Caki2 (cell line): Measurements from ENCODE around the gene ETNK1. TPM values are rescaled to one million over a fixed set of nuclear protein-coding genes. Genes with fewer than 3 reads are reported as not detected.
A peak's percentile ranks its signal among the peaks of the same experiment; 100 is the strongest.

Experiments
- DNase-seq: peaks from one replicate; pipeline ENCODE4 v3.0.0-alpha.2; 2015; ENCODE audit warnings: low read depth
- in situ Hi-C: cut with HindIII; loops from 2 replicates; pipeline ENCODE4 v1.10.0; 2016; ENCODE audit warnings: low sequenced_read_pairs, low pct_unique_long_range_greater_than_20kb, mixed read lengths
- total RNA-seq: library from RNA; depleted of rRNA; stranded (reverse); fragments of >200 nt; shearing (Covaris generic); gene quantifications from 2 replicates; pipeline ENCODE4 v1.2.3, GENCODE V29; 2014; ENCODE audit warnings: low replicate concordance

ETNK1 gene
- total RNA-seq, 1 experiment from 2014 or later, result 7.3 TPM

DNA sequence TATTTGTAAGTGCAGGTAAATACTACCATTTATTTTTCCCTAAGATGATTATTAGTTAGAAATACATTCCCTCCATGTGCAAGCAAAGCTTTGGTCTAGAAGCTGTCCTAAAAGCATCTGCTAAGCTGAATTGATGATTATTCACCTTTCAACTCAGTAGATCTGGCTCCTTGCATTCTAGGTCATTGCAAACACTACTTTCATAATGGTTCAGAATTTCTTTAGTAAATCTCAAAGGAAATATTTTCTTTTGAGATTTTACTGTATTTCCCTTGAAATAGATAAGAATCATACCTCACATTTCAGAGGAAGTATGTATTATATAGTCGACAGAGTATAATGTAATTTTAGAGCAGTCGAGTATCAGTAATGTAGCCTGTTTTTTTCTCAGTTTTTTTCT is 2.4 kb downstream of the ETNK1 start:
- no peak for DNase-seq
- in situ Hi-C loops, result no loop called here

DNA sequence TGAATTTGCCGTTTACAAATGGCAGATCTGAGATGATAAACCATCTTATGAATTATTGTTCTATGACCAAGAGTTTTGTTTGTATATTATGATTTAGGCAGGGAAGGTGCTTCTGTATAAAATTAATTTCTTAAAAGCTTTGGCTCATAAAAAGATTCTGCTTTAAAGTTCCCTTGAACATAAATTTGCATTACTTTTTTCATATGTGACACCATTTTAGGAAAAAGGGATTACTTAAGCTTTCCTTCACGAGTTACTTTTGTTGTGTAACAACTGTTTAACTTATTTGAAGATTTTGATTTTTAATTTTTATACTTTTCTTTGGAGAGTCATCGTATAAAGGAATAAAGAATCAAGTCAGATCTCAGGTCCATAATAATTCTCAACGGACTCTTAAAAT is 3.3 kb downstream of the ETNK1 start:
- in situ Hi-C loops, result no loop called here
- no peak for DNase-seq

DNA sequence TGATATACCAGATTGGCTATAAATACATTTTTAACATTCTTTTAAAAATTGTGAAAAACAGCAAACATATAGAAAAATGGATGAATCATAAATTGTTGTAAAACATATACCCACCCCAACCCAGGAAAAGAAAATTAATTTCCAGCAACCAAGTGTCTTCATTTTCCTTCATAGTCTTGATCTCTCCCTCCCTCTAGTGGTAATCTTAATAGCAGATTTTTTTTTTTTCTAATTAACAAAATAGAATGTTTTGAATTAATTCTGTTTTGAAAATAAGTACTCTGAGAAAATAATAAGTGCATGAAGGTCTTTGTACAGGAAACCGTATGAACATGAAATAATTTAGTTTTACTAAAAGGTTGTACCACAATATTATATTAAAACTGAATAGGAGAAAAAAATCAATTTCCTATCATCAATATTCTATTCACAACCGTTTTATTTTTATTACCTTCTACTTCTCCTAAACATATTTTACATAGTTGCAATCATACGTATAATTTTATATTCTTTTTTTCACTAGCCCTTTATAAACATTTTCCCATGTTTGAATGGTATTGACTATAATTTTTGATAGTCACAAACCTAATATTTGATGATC is 7.0 kb downstream of the ETNK1 start:
- peak; percentile 17 for DNase-seq
- in situ Hi-C loops, result no loop called here

DNA sequence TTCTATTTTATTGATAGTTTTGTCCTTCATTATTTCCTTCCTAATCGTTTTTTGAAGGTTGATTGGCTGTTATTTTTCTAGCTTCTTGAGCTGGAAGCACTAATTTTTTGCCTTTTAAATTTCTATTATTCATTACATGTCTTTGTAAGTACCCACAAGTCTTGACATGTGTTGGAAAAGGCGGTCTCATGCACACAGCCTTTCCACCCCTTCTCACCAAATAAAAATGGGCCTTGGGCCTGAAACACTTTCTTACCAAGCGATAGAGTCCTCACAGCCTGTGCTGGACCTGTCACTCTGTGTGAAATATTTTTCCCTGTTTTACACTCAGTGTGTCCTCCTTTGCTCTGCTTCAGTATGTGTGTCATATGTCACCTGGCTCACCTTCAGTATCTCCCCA is 9.9 kb downstream of the ETNK1 start:
- DNase-seq, result no peak
- in situ Hi-C loops, result no loop called here

DNA sequence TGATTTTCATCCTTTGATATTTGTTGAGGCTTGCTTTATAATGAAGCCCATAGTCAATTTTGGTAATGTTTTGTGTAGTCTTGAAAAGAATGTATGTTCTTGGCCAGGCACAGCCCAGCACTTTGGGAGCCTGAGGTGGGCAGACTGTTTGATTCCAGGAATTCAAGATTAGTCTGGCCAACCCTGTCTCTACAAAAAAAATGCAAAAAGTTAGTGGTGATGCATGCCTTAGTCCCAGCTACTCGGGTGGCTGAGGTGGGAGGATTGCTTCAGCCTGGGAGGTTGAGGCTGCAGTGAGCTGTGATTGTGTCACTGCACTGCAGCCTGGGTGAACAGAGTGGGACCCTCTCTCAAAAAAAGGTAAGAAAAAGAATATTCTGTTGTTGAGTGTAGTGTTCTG is 10.8 kb downstream of the ETNK1 start:
- in situ Hi-C loops, result no loop called here
- DNase-seq, result no peak

- DNase-seq, result no peak
- in situ Hi-C loops, result no loop called here
Observed at GRCh38 chr12:22640851-22641250, 15.9 kb downstream of the ETNK1 start.

DNA sequence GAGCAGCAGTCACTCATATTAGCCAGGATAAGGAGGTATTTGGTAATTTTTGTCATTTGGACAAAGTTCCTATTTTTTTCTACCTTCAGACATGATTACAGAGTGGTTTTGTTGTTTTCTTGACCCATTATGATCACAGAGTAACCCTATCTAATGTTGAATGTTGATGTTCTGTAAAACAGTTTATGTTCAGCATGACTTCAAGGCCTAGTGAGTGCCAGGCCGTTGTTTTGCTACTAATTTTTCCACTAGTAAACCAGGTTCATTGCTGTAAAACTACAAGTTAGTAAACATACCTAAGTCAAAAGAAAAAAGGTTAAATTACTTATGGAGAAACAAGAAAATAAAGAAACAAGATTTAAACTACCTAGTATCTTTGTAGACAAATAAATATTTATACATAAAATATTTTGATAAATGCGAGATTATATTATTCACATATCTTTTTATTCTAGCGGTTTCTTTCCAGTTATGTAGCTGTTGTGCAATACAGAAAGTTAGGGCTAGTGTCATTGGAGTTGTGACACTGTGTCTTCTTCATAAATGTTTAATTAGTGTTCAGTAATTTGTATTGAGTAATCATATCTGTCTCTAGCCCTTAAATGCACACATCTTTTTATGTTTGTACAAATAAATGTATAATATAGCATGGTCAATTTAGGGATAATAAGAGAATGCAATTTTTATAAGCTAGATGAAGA is 16.5 kb downstream of the ETNK1 start:
- in situ Hi-C loops, result no loop called here
- DNase-seq, result no peak

- no peak for DNase-seq
- in situ Hi-C loops, result no loop called here
Observed at GRCh38 chr12:22648668-22649067, 23.7 kb downstream of the ETNK1 start.

- in situ Hi-C loops, result no loop called here
- no peak for DNase-seq
Observed at GRCh38 chr12:22653075-22653474, 28.1 kb downstream of the ETNK1 start.

- no peak for DNase-seq
- in situ Hi-C loops, result no loop called here
Observed at GRCh38 chr12:22653791-22654190, 28.8 kb downstream of the ETNK1 start.

DNA sequence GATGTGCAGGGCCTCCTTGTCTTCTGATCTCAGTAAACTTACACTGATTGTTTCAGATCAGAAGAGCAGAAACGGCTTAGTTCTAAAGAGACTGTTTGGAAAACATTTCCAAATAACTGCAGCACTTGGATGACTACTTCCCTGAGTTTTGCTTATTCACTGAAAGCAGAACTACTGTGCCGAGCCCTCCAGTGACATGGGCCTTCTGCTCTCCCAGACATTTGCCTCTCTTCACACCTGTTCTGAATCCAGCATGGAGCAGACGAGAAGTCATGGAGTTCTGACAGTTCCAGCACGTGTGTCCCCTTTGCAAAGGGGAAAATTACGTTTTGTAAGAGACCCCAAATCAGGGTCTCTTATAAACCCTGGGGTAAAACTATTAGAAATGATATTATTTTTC is 31.4 kb downstream of the ETNK1 start:
- no peak for DNase-seq
- in situ Hi-C loops, result no loop called here

DNA sequence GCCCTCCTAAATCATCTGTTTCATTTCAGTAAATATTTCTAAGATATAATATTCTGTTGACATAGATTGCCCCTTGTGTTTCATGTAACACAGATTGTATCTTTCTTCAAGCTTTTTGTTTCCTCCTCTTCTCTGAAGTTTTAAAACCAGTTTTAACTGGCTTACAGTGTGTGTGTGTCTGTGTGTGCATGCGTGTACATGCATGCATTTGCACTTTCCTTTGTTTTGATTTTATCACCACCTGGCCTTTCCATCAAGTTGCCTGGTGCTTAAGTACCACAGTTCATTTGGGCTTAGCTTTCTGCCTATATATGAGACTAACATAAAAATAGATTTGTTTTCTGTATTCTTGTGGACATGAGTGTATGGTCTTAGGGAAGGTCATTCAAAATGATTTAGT is 31.9 kb downstream of the ETNK1 start:
- in situ Hi-C loops, result no loop called here
- no peak for DNase-seq

DNA sequence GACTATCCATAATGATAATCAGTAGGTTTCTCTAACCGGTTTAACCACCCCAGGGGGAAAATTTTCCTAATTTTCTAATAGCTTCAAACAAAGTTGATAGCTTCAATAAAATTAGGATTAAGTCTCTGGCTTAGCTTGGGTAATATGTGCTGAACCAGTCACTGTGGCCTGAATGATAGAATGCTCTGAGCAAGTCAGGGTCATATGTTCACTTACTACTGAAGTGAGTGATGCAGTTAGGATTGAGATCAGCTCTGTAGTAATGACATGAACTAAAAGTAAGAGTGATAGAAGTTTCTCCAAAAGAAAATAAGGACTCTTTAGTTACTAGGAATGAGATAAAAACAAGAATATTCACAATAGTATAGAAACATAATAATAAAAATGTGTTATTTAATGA is 32.6 kb downstream of the ETNK1 start:
- no peak for DNase-seq
- in situ Hi-C loops, result no loop called here

- in situ Hi-C loops, result no loop called here
- peak; percentile 3 for DNase-seq
Observed at GRCh38 chr12:22658214-22658613, 33.2 kb downstream of the ETNK1 start.

GRCh38 chr12:22662356-22662755 is 37.4 kb downstream of the ETNK1 start:
- in situ Hi-C loops, result no loop called here
- no peak for DNase-seq

DNA sequence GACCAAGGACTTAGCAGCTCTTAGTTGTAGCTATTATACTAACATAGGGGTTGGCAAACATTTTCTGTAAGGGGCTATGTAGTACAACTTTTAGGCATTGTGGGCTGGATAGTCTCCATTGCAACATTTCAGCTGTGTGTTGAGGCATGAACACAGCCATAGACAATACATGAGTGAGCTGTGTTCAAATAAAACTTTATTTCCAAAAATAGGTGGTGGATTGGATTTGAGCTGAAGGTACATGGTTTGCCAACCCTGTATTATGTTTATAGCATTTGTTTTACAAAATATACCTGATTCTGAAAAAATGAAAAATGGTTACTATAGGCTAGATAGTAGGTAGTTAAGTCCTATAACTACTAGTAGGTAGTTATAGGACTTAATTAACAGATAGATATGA is 40.5 kb downstream of the ETNK1 start:
- DNase-seq, result no peak
- in situ Hi-C loops, result no loop called here

GRCh38 chr12:22667122-22667521 is 42.2 kb downstream of the ETNK1 start:
- DNase-seq, result no peak
- in situ Hi-C loops, result no loop called here

DNA sequence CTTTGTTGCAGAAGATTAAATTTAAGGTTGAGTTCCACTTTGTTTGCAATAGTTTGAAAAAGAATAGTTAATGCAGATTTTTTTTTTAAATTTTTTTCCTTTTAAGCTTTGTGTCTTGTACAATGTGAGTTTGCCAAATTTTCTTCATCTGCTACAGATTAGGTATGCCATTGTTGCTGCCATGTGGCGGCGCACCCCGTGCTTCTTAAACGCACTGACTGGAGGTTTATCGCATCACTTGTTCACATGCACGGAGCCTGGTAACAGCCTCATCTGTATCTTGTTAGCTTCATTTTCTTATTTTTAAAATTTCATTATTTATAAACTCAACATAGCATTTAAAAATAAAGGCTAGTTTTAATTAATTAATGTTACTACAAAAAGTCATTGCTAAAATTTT is 43.5 kb downstream of the ETNK1 start:
- no peak for DNase-seq
- in situ Hi-C loops, result no loop called here

DNA sequence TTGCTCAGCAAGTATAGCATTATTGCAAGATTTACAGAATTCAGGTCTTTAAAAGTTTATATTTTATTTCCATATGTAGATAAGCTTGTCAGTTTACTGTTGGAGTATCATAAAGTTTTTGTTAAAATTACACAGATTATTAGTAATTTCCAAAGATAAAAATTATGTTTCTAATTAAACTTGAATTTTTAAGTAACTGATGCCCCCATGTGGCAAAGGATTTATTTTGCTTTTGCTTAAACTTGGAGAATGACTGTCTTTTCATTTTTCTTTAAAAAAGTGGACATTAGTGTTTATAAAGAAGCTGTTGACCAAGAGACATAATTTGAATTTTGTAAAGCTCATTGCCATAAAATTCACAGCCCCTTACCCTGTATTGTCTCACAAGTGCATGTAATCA is 45.8 kb downstream of the ETNK1 start:
- in situ Hi-C loops, result no loop called here
- DNase-seq, result no peak

GRCh38 chr12:22672951-22673350 is 48.0 kb downstream of the ETNK1 start:
- DNase-seq, result no peak
- in situ Hi-C loops, result no loop called here
